GM12864 (cell line): ENCODE measurements around the gene ARHGAP12.

Experiments used
- DNase-seq: peaks from one replicate; pipeline ENCODE4 v3.0.0-alpha.2; 2011; ENCODE audit warnings: low read depth
- H3K4me3 ChIP-seq: 2 replicates; pipeline ENCODE4 v1.5.1; 2011; ENCODE audit warnings: mild to moderate bottlenecking, low read depth, low read length, control low read depth
- CTCF ChIP-seq: IDR thresholded peaks from 2 replicates; pipeline ENCODE4 v1.5.1; 2011; ENCODE audit warnings: low read depth, mild to moderate bottlenecking, moderate library complexity, low read length, control low read depth, inconsistent platforms; ENCODE audit errors: missing control alignments

Gene ARHGAP12

GRCh38 chr10:31954410-31955191, 26.0 kb upstream of the ARHGAP12 start:
- no peak overlapping the region for H3K4me3 ChIP-seq
- DNase-seq = no peak
- no peak for TF ChIP-seq CTCF

- TF ChIP-seq CTCF = no peak
Observed at GRCh38 chr10:31953480-31953879, 24.8 kb upstream of the ARHGAP12 start.

GRCh38 chr10:31953080-31953479, 24.4 kb upstream of the ARHGAP12 start:
- DNase-seq = no peak
- H3K4me3 ChIP-seq = no peak overlapping the region
- TF ChIP-seq CTCF = no peak

More at GRCh38 chr10:31953480-31953879, 24.8 kb upstream of the ARHGAP12 start:
- no peak for DNase-seq
- H3K4me3 ChIP-seq = no peak overlapping the region

GRCh38 chr10:31952066-31952465, 23.4 kb upstream of the ARHGAP12 start:
- DNase-seq = no peak
- no peak for TF ChIP-seq CTCF
- no peak overlapping the region for H3K4me3 ChIP-seq

- TF ChIP-seq CTCF = no peak
- H3K4me3 ChIP-seq = no peak overlapping the region
- DNase-seq = no peak
Observed at GRCh38 chr10:31949266-31949665, 20.6 kb upstream of the ARHGAP12 start.

- no peak for DNase-seq
- no peak overlapping the region for H3K4me3 ChIP-seq
- TF ChIP-seq CTCF = no peak
Observed at GRCh38 chr10:31948021-31948420, 19.4 kb upstream of the ARHGAP12 start.
